ENCODE results near the gene C1QB. TPM values are rescaled to one million over a fixed set of nuclear protein-coding genes. Genes with fewer than 3 reads are reported as not detected.
"Not testable (repeated sequence)": the region's sequence is repeated elsewhere in the genome, so short reads cannot be mapped to it uniquely, and the experiment has no call there.

Gene C1QB
- total RNA-seq, 1 experiment from 2014 or later = not detected

DNA sequence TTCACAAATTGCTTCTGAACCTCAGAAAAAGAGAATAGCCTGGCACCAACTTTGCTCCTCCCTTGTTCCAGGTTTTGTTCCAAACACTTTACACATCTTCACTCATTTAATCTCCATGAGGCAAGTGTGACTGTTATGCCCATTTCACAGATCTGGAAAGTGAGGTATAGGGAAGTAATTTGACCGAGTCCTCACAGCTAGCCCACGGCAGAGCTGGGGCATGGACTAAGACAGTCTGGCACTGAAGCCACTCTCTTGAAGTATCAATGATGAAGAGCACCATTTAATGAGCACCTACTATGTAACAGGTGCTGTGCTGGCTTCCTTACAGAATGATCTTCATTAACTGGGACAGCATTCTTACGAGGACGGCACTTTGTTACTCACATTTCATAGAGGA is 19.0 kb downstream of the C1QB start:
- intact Hi-C loops (cut with micrococcal nuclease; ENCODE audit: unreplicated experiment) = no loop called here

DNA sequence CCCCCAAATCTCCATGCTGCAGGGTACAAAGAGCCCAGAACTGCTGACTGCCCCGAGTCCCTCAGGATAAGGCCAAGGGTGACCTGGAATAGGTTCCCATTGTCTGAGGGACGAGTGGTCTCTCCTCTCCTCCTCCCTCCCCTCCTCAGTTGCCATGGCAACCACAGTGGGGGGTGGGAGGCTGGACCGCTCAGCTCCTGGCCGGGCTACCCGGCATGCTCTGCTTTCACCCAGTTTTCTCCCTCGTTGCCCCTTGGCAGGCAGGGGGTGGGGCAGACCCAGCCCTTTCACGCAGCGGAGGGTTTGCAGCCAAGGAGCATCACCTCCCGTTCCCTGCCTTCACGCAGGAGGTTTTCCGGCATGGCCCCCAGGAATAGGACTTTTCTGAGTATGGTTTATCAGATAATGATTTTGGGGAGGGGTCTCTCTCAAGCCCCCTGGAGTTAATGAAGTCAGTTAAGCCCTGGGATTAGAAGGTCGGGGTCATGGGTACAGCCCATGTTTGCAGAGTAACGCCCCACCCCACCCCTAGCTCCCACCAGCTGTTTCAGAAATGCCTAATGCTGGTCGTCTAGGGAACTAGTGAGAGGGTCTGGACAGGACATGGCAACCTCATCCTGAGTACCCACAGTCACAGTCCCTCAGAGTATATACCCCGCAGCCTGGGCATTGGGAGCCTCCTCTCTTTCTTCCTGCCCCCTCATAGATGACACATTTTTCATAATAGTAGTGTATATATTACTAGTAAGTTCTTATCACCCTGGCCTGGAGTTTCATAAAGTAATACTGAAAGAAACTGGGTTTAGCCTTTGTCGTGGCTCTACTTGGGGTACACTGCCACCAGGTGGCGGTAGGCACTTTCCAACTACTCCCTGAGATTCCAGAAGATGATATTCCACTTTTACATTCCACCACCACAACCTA is 20.7 kb downstream of the C1QB start:
- BruUV-seq (replicated peaks) = no TSS peak
- Mint-ChIP-seq H3K27ac (ENCODE audit: unreplicated experiment) (no peak overlapping the region), H3K27me3 (ENCODE audit: unreplicated experiment) (peaks cover 66% of the 10 kb centered on the region), H3K9me3 (ENCODE audit: low read depth, unreplicated experiment) (no peaks in the 10 kb centered on the region), H3K36me3 (ENCODE audit: insufficient read depth, unreplicated experiment) (no peaks in the 10 kb centered on the region), H3K4me1 (ENCODE audit: low read depth, unreplicated experiment) (no peaks in the 10 kb centered on the region), H3K4me3 (ENCODE audit: low read depth, unreplicated experiment) (no peak overlapping the region)
- peak; percentile 58 for DNase-seq
- intact Hi-C loops (cut with micrococcal nuclease; ENCODE audit: unreplicated experiment) = loop anchor here (1.0 kb wide), 3 partner anchors 216 to 291 kb away; no protein-coding TSS in a partner anchor
- CTCF ChIA-PET = interaction anchor here (0.8 to 1.7 kb wide), 2 partner anchors 188 to 255 kb away, joined by 4 to 6 read pairs; no protein-coding TSS in a partner anchor
- TF ChIP-seq, protein P1, sequence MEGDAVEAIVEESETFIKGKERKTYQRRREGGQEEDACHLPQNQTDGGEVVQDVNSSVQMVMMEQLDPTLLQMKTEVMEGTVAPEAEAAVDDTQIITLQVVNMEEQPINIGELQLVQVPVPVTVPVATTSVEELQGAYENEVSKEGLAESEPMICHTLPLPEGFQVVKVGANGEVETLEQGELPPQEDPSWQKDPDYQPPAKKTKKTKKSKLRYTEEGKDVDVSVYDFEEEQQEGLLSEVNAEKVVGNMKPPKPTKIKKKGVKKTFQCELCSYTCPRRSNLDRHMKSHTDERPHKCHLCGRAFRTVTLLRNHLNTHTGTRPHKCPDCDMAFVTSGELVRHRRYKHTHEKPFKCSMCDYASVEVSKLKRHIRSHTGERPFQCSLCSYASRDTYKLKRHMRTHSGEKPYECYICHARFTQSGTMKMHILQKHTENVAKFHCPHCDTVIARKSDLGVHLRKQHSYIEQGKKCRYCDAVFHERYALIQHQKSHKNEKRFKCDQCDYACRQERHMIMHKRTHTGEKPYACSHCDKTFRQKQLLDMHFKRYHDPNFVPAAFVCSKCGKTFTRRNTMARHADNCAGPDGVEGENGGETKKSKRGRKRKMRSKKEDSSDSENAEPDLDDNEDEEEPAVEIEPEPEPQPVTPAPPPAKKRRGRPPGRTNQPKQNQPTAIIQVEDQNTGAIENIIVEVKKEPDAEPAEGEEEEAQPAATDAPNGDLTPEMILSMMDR (IDR thresholded peaks at IDR 0.05; ENCODE audit: unreplicated experiment) = peak; percentile 63

More for the DNA sequence above, 19.0 kb downstream of the C1QB start:
- no peaks in the 10 kb centered on the region for H3K36me3 Mint-ChIP-seq (ENCODE audit: insufficient read depth, unreplicated experiment)
- no peak for DNase-seq
- peaks cover 83% of the 10 kb centered on the region for H3K27me3 Mint-ChIP-seq (ENCODE audit: unreplicated experiment)
- CTCF ChIA-PET = no interaction called here
- H3K9me3 Mint-ChIP-seq (ENCODE audit: low read depth, unreplicated experiment) = no peaks in the 10 kb centered on the region
- H3K4me1 Mint-ChIP-seq (ENCODE audit: low read depth, unreplicated experiment) = no peaks in the 10 kb centered on the region
- no TSS peak for BruUV-seq (replicated peaks)
- no peak overlapping the region for H3K27ac Mint-ChIP-seq (ENCODE audit: unreplicated experiment)
- TF ChIP-seq, protein P1 (IDR thresholded peaks at IDR 0.05; ENCODE audit: unreplicated experiment) = no peak
- no peak overlapping the region for H3K4me3 Mint-ChIP-seq (ENCODE audit: low read depth, unreplicated experiment)

DNA sequence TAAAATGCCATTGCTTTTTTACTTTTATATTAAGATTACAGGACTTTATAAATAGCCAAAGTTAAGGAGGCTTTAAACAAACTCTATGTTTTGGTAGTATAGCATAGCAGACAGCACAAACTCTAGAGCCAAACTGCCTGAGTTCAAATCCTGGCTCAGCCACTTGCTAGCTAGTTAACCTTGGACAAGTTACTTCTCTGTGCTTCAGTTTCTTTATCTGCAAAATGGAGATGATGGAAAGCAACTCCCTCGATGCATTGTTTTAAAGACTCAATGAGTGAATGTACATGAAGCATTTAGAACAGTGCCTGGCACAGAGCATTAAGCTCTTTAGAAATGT is 21.3 kb downstream of the C1QB start:
- Mint-ChIP-seq H3K9me3 (ENCODE audit: low read depth, unreplicated experiment) (no peaks in the 10 kb centered on the region), H3K4me3 (ENCODE audit: low read depth, unreplicated experiment) (no peak overlapping the region), H3K27me3 (ENCODE audit: unreplicated experiment) (peaks cover 59% of the 10 kb centered on the region), H3K4me1 (ENCODE audit: low read depth, unreplicated experiment) (no peaks in the 10 kb centered on the region), H3K36me3 (ENCODE audit: insufficient read depth, unreplicated experiment) (no peaks in the 10 kb centered on the region), H3K27ac (ENCODE audit: unreplicated experiment) (no peak overlapping the region)
- intact Hi-C loops (cut with micrococcal nuclease; ENCODE audit: unreplicated experiment) = loop anchor here (1.0 kb wide), 3 partner anchors 215 to 290 kb away; no protein-coding TSS in a partner anchor
- DNase-seq = no peak
- TF ChIP-seq, protein P1 (IDR thresholded peaks at IDR 0.05; ENCODE audit: unreplicated experiment) = no peak
- no TSS peak for BruUV-seq (replicated peaks)
- CTCF ChIA-PET = interaction anchor here (0.8 to 1.7 kb wide), 4 partner anchors 30 to 255 kb away, joined by 4 to 6 read pairs (median 5); no protein-coding TSS in a partner anchor

DNA sequence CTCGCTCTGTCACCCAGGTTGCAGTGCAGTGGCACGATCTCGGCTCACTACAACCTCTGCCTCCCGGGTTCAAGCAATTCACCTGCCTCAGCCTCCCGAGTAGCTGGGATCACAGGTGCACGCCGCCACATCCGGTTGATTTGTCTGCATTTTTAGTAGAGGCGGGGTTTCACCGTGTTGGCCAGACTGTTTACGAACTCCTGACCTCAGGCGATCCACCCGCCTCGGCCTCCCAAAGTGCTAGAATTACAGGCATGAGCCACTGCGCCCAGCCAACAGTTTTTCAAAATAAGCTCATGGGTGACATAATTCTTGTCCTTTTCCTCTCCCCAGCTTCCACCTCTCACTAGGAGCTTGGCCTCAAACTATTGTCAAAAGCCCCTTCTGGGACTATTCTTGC is 23.1 kb downstream of the C1QB start:
- intact Hi-C loops (cut with micrococcal nuclease; ENCODE audit: unreplicated experiment); BruUV-seq (replicated peaks); H3K4me3 Mint-ChIP-seq (ENCODE audit: low read depth, unreplicated experiment); H3K9me3 Mint-ChIP-seq (ENCODE audit: low read depth, unreplicated experiment); H3K4me1 Mint-ChIP-seq (ENCODE audit: low read depth, unreplicated experiment); H3K27ac Mint-ChIP-seq (ENCODE audit: unreplicated experiment); H3K36me3 Mint-ChIP-seq (ENCODE audit: insufficient read depth, unreplicated experiment); DNase-seq: not testable (repeated sequence)
- CTCF ChIA-PET = interaction anchor here (0.6 to 0.7 kb wide), 2 partner anchors 18 to 183 kb away, joined by 3 to 4 read pairs; no protein-coding TSS in a partner anchor
- peaks cover 42% of the 10 kb centered on the region for H3K27me3 Mint-ChIP-seq (ENCODE audit: unreplicated experiment)

Data from Calu3 (cell line).